GM12874 (cell line): Measurements from ENCODE around the gene ABCA12.

Experiments used
- TF ChIP-seq, protein P1 (sequence below): IDR thresholded peaks from 2 replicates; pipeline ENCODE4 v1.5.1; 2011; ENCODE audit warnings: low read depth, mild to moderate bottlenecking, control low read depth, low read length, moderate library complexity; ENCODE audit not compliant: insufficient read depth

The ABCA12 gene

DNA sequence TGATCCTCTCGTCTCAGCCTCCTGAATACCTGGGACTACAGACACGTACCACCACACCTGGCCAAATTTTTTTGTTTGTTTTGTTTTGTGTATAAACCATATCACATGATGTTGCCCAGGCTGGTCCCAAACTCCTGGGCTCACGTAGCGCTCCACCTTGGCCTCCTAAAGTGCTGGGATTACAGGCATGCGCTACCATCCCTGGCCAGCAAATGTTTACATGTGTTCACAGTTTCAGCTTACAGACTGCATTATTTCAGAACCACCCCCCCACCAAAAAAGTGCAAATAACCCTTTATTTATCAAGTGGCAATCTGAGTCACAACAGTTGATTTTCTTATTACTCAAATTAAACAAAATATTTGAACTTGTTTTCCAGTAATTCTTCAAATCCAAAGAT lies 54.3 kb downstream of the ABCA12 start:
- TF ChIP-seq, protein P1, sequence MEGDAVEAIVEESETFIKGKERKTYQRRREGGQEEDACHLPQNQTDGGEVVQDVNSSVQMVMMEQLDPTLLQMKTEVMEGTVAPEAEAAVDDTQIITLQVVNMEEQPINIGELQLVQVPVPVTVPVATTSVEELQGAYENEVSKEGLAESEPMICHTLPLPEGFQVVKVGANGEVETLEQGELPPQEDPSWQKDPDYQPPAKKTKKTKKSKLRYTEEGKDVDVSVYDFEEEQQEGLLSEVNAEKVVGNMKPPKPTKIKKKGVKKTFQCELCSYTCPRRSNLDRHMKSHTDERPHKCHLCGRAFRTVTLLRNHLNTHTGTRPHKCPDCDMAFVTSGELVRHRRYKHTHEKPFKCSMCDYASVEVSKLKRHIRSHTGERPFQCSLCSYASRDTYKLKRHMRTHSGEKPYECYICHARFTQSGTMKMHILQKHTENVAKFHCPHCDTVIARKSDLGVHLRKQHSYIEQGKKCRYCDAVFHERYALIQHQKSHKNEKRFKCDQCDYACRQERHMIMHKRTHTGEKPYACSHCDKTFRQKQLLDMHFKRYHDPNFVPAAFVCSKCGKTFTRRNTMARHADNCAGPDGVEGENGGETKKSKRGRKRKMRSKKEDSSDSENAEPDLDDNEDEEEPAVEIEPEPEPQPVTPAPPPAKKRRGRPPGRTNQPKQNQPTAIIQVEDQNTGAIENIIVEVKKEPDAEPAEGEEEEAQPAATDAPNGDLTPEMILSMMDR = no peak

DNA sequence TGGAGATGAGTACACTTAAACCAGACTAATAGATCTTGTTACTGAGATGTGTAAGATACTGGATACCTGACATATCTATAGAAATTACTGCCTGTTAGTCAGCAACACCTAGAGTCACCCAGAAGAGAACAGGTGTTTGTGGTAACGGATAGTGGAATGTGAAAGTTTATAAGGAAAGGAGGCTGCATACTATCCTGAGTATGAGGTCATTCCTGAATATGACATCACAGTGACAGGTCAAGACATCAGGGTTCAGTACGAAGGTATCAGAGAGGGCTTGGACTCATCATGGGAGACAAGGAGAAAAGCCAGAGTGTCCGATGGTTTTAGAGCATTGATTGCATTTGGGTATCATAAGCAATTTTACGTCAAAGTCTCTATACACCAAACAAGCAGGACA lies 55.3 kb downstream of the ABCA12 start:
- TF ChIP-seq, protein P1 = no peak

DNA sequence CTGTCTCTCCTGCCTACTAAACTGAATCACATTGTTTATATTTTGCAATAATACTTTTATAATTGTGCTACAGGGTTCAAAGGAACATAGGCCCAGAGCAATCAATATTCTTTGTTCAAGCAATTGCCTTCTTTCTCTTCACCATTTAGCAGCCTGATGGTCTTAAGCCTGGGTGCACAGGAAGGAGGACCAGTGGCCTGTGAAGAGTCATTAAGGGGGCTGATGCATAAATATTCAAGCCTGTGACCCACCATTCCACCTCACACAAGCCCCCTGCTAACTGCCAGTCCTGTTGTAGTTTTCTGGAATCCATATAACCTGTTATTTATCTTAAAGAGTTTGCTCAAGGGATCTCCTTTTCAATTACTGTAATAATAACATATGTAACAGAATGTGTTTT lies 56.0 kb downstream of the ABCA12 start:
- TF ChIP-seq, protein P1 = no peak

DNA sequence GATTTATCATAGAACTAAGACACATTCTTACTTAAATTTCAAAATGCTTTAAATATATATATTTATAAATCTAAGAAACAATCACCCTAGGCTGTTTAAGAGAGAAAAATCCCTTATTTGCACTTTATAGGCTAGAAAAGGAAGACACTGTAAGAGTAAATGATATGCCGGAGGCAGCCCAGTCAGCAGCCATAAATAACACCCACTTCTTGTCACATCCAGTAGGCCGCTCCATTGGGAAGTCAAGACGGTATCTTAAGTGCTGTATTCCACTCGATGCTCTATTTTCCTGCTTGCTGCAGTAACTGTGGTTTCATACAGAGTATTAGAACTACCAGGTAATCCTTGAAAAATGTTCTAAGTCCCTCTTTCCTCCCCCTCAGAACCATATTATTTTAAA lies 57.9 kb downstream of the ABCA12 start:
- TF ChIP-seq, protein P1 = no peak

DNA sequence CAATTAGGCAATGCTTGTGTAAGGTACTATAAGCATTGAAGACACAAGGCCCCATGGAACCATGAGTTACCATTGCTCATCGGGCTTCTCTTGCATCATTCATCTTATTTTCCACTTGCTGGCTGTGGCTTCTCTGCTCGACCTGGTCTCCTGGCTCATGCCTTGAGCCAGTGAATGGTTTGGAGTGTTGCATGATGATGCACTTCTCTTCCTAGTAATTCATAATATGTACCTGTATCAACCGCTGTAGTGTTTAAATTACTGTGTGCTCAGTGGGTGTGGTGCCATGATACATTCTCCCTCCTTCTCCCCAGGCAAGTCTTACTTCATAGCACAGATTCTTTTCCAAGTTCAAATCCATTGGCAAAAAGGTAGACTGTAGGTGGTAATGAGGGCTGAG lies 66.8 kb downstream of the ABCA12 start:
- TF ChIP-seq, protein P1 = no peak

DNA sequence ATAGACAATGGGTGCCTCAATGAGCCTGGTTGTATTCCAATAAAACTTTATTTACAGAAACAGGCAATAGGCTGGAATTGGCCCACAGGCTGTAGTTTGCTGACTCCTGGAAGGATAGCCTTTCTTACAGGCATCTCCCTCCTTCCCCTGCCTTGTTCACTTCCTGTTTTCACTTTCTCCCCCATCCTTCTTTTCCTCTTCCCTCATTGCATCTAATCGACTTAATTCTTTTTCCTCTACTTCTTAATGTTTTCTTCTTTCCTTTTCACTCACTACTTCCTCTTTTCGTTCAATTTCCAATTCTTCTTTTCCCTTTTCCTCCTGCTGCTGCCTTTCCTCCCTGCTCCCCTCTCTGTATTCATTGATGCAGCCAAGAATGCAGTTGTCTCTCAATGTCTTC lies 70.0 kb downstream of the ABCA12 start:
- TF ChIP-seq, protein P1 = no peak

DNA sequence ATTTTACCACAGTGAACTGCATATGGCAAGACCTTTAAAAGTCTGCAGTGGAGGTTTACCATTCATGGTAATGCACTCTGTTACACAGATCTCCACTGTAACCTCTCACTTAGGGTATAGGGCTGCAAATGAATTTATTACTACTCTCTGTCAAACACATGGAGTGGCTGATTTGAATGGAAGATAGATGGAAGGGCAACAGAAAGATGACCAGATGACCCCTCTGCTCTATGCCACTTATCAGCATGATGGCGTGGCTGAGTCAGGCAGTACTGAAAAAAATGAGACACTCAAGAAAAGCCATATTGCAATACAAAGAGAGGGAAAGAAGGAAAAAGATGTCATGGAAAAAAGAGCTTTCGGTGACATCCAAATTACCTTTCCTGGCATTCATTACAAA lies 72.3 kb downstream of the ABCA12 start:
- TF ChIP-seq, protein P1 = no peak

DNA sequence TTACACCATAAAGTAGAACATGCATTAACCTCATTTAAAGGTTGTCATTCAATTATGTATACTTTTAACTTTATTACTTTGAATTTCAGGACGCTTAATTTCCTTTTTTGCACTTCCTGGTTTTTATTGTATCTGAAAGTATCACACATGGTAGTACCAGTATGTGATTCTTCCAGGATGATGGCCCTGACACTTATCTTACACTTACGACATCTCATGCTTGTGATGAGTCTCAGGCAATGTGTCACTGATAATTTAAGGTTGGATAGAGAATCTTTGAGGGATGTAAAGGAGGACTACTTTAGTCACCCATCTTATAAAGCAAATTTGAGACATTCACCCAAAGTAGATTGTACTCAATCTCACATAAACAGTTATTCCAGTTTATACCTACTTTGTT lies 74.9 kb downstream of the ABCA12 start:
- TF ChIP-seq, protein P1 = no peak
